Measurements from ENCODE around the gene APBA1.

DNA sequence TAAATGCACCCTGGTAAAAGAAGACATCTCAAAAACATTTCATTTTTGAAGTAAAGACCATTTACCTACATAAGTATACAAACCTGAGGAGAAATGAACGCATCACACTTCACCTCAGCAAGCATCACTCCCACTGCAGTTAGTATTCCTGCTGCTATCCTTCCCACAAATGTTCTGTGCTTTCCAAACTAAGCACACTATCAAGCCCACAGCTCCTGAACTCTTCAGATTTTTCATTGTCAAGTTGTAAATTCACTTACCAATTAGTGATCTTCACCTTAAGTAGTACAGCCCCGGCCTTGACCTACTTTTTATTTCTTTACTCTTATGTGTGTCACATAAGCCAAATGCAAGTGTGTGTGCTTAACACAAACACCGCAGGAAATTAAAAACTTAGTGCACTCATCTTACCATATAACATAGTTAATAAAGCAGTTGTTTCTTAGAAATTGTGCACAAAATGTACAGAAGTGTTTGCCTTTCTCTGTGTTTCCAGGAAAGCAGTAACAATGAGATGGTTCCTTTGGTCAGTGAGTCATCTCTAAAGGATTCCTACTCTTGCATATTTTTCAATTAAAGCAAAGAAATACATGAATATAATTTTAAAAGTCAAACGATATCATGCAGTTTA, 169.4 kb downstream of the APBA1 start:
- TF ChIP-seq CTCF (IDR thresholded peaks at IDR 0.05; ENCODE audit: insufficient read depth, low read length, poor library complexity, severe bottlenecking) (no peak), EZH2phosphoT487 (conservative IDR thresholded peaks at IDR 0.05; ENCODE audit: low read length) (no peak)

All from SU-DHL-6 (cell line).